HEK293T (cell line): ENCODE data around the gene CMKLR1.

Source experiments
- CTCF ChIA-PET: fragments of 350-600 bp; formaldehyde crosslinking; extraction: SDS; loops from one replicate; lab custom pipeline; 2021; ENCODE audit warnings: antibody characterized with exemption, inconsistent platforms; lab: Yijun Ruan, JAX
- POLR2A ChIA-PET: fragments of 350-600 bp; formaldehyde crosslinking; extraction: SDS; loops from one replicate; lab custom pipeline; 2020; ENCODE audit warnings: antibody characterized with exemption, inconsistent platforms; lab: Yijun Ruan, JAX
- DNase-seq: peaks from one replicate; pipeline ENCODE4 v3.0.0; 2012; ENCODE audit warnings: mixed read lengths; ENCODE audit errors: extremely low spot score
- ARNT ChIP-seq: fragments of 450-650 bp; IDR thresholded peaks from 2 replicates; pipeline ENCODE4 v1.6.1; 2017; ENCODE audit warnings: mild to moderate bottlenecking
- BHLHE40 ChIP-seq: fragments of 450-650 bp; IDR thresholded peaks from 2 replicates; pipeline ENCODE4 v1.6.1; 2016; ENCODE audit warnings: mild to moderate bottlenecking, moderate library complexity, borderline replicate concordance
- CTBP1 ChIP-seq: fragments of 450-650 bp; IDR thresholded peaks from 2 replicates; pipeline ENCODE4 v1.6.1; 2016; ENCODE audit warnings: borderline replicate concordance
- ELF4 ChIP-seq: fragments of 450-650 bp; IDR thresholded peaks from 2 replicates; pipeline ENCODE4 v1.6.1; 2017; ENCODE audit warnings: antibody characterized with exemption
- FOXA1 ChIP-seq: fragments of 450-650 bp; IDR thresholded peaks from 2 replicates; pipeline ENCODE4 v1.6.1; 2016; ENCODE audit warnings: mild to moderate bottlenecking
- FOXK2 ChIP-seq: fragments of 450-650 bp; IDR thresholded peaks from 2 replicates; pipeline ENCODE4 v1.6.1; 2016; ENCODE audit warnings: mild to moderate bottlenecking
- FOXM1 ChIP-seq: fragments of 450-650 bp; IDR thresholded peaks from 2 replicates; pipeline ENCODE4 v1.6.1; 2017; ENCODE audit warnings: mild to moderate bottlenecking, borderline replicate concordance
- HDGF ChIP-seq: fragments of 450-650 bp; IDR thresholded peaks from 2 replicates; pipeline ENCODE4 v1.6.1; 2017; ENCODE audit warnings: antibody characterized with exemption, borderline replicate concordance
- L3MBTL2 ChIP-seq: fragments of 450-650 bp; conservative IDR thresholded peaks from 2 replicates; pipeline ENCODE4 v1.6.1; 2016; ENCODE audit warnings: mild to moderate bottlenecking
- LEF1 ChIP-seq: fragments of 450-650 bp; IDR thresholded peaks from 2 replicates; pipeline ENCODE4 v1.6.1; 2017; ENCODE audit warnings: mild to moderate bottlenecking, borderline replicate concordance
- NFRKB ChIP-seq: fragments of 450-650 bp; IDR thresholded peaks from 2 replicates; pipeline ENCODE4 v1.6.1; 2016; ENCODE audit warnings: mild to moderate bottlenecking, moderate library complexity
- SP1 ChIP-seq: fragments of 450-650 bp; IDR thresholded peaks from 2 replicates; pipeline ENCODE4 v1.6.1; 2017
- SUZ12 ChIP-seq: fragments of 450-650 bp; IDR thresholded peaks from 2 replicates; pipeline ENCODE4 v1.6.1; 2016; ENCODE audit warnings: mild to moderate bottlenecking
- TARDBP ChIP-seq: fragments of 450-650 bp; IDR thresholded peaks from 2 replicates; pipeline ENCODE4 v1.6.1; 2016
- ZNF384 ChIP-seq: fragments of 450-650 bp; IDR thresholded peaks from 2 replicates; pipeline ENCODE4 v1.6.1; 2016
- TF ChIP-seq, protein P1 (sequence below): fragments of 450-650 bp; IDR thresholded peaks from 2 replicates; pipeline ENCODE4 v1.6.1; 2016

Gene CMKLR1

DNA sequence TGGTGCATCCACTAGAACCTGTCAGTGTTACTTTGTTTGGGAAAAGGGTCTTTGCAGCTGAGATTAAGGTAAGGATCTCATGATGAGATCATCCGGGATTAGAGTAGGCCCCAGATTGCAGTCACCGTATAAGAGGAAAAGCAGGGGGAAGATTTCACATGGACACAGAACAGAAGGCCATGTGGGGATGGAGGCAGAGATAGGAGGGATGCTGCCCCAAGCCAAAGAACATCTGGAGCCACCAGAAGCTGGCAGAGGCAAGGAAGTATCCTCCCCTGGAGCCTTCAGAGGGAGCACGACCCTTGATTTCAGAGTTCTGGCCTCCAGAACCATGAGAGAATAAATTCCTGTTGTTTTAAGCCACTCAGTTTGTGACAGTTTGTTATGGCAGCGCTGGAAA, 39.6 kb downstream of the CMKLR1 start:
- ChIA-PET POLR2A (no interaction called here), CTCF (no interaction called here)
- DNase-seq = no peak
- no peak for TF ChIP-seq FOXK2
- TF ChIP-seq ARNT = no peak
- TF ChIP-seq HDGF = no peak
- TF ChIP-seq TARDBP = no peak
- TF ChIP-seq FOXM1 = no peak
- no peak for TF ChIP-seq BHLHE40
- no peak for TF ChIP-seq SUZ12
- TF ChIP-seq FOXA1 = no peak
- TF ChIP-seq SP1 = no peak
- TF ChIP-seq L3MBTL2 = no peak
- TF ChIP-seq CTBP1 = no peak

DNA sequence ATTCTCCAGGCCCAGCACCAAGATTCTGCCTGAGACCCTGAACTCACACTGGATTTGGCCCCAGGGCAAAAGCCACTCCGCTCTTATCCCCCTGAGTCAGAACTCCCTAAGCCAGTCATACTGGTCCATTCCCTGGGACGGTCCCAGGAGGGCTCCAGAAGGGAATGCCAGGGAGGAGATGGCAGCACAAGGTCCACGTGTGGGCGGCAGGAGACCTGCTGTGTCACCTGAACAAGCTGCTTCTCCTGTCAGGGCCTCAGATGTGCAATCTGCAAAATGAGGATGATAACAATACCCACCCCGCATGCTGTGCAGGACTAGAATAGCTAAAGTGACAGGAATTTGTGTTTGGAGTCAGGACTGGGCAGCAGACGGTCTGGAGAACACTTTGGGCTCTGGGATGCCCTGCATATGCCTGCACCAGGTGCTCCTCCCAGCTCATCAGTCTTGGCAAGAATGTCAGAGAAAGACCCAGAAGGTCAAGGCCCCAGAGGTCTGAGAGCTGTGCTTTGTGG, 40.3 kb downstream of the CMKLR1 start:
- ChIA-PET POLR2A (no interaction called here), CTCF (interaction anchor here (0.6 kb wide), 1 partner anchor 216 kb away, joined by 5 read pairs; no protein-coding TSS in a partner anchor)
- TF ChIP-seq FOXK2 = no peak
- no peak for TF ChIP-seq ZNF384
- TF ChIP-seq, protein P1, sequence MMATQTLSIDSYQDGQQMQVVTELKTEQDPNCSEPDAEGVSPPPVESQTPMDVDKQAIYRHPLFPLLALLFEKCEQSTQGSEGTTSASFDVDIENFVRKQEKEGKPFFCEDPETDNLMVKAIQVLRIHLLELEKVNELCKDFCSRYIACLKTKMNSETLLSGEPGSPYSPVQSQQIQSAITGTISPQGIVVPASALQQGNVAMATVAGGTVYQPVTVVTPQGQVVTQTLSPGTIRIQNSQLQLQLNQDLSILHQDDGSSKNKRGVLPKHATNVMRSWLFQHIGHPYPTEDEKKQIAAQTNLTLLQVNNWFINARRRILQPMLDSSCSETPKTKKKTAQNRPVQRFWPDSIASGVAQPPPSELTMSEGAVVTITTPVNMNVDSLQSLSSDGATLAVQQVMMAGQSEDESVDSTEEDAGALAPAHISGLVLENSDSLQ = no peak
- TF ChIP-seq FOXM1 = no peak
- TF ChIP-seq FOXA1 = no peak
- no peak for TF ChIP-seq ELF4
- TF ChIP-seq BHLHE40 = no peak
- TF ChIP-seq SUZ12 = no peak
- no peak for TF ChIP-seq HDGF
- no peak for TF ChIP-seq TARDBP
- no peak for DNase-seq

DNA sequence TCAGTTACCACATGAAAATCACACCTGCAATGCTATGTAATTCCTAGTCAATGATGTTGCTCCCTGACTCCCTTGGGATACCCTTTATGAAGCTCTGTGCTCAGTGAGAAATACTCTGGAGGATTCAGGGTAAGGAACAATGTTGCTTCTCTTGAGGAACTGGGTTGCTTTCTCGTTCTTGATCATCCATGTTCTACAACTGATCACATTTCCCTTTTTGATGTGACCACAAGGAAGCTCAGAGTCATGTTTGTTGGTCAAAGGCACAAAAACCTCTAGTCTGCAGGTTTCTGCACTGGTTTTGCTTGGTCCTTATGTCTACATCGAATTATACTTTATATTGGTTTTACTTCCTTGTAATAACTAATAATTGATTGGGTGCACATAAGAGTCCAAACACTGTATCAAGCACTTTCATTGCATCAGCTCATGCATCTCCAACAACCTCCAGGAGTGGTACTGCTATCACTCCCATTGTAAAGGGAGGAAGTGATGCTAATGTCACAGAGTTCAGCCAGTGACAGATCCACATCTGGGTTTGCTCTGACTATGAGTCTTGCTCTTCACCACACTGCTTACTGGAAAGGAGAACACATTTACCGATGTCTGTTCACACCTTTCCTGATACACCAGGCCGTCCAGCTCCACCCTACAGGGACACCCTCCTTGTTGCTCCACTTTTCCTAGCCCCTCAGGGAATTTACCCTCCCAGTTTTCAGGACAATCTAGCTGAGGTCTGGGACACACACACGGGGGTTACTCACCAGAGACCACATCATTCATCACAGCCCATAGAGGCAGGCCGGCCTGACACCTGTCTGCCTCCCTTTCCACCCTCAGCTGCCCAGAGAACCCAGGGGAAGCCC, 41.0 kb downstream of the CMKLR1 start:
- POLR2A ChIA-PET = no interaction called here
- DNase-seq = no peak
- TF ChIP-seq HDGF (no peak), TARDBP (no peak), FOXM1 (no peak), ARNT (no peak), FOXA1 (no peak), CTBP1 (no peak), FOXK2 (no peak)
- CTCF ChIA-PET = no interaction called here

DNA sequence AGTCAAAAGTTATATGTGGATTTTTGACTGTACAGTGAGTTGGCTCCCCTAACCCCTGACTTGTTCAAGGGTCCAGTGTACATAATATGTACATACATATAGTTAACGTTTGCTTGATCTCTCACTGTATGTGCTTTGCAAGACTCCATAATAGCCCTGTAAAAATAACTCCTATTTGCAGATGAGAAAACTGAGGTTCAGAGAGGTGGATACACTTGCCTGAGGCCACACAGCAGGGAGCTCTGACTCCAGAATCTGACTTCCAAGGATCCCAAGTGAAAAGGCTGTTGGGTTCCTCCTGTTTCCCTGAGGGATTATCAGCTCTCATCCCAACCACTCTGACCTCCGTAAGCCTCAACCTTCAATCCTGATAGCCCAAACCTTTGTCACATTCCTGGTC, 41.7 kb downstream of the CMKLR1 start:
- ChIA-PET POLR2A (no interaction called here), CTCF (no interaction called here)

DNA sequence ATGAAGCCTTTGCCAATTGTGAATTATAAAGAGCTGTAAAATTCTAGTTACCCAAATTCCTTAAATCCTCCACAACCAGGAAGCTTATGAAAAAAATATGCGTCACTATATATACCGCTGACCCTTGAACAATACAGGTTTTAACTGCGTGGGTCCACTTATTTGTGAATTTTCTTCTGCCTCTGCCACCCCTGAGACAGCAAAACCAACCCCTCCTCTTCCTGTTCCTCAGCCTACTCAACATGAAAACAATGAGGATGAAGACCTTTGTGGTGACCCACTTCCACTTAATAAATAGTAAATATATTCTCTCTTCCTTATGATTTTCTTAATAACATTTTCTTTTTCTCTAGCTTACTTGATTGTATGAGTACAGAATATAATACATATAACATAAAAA, 42.2 kb downstream of the CMKLR1 start:
- no peak for DNase-seq
- ChIA-PET CTCF (no interaction called here), POLR2A (no interaction called here)
- TF ChIP-seq ARNT (no peak), BHLHE40 (no peak), CTBP1 (no peak), SP1 (no peak), HDGF (no peak), NFRKB (no peak), FOXK2 (no peak)

More for the DNA sequence above, 41.7 kb downstream of the CMKLR1 start:
- TF ChIP-seq ARNT (no peak), ELF4 (no peak), SUZ12 (no peak), LEF1 (no peak), CTBP1 (no peak), TARDBP (no peak), FOXM1 (no peak), SP1 (no peak), BHLHE40 (no peak)
- DNase-seq = no peak

DNA sequence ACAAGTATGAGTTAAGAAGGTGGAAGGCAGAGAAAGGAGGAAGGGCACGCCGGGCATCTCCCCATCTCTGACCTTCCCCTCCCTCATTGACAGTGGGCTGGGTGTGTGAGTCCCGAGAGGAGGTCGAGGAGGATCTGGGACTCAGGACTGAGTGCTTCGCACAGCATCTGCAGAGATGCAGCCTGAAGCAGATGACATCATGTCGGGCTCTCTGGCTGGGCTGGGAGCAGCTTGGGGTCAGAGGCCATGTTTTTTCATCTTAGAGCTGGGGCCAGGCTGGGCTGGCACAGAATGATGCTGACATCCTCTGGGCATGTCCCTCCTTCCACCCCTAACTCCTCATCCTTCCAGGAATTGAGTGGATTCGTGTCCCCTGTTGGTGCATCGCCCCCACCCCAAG, 43.5 kb downstream of the CMKLR1 start:
- CTCF ChIA-PET = no interaction called here

More for the DNA sequence above, 43.5 kb downstream of the CMKLR1 start:
- TF ChIP-seq TARDBP (no peak), ARNT (no peak), ELF4 (no peak), FOXM1 (no peak), SP1 (no peak), ZNF384 (no peak)
- TF ChIP-seq, protein P1 = no peak
- POLR2A ChIA-PET = no interaction called here
- no peak for DNase-seq
